HepG2 (cell line): ENCODE measurements around the gene ZMIZ1. TPM values are rescaled to one million over a fixed set of nuclear protein-coding genes. Genes with fewer than 3 reads are reported as not detected.

Source experiments
- HMG20A ChIP-seq: IDR thresholded peaks from 2 replicates; pipeline ENCODE4 v1.6.1; 2016; ENCODE audit warnings: borderline replicate concordance
- ZKSCAN5 ChIP-seq: sonication (generic); formaldehyde crosslinking; IDR thresholded peaks from 2 replicates; pipeline ENCODE4 v1.5.1; 2020; ENCODE audit warnings: mild to moderate bottlenecking, missing genetic modification reagents
- polyA plus RNA-seq, 8 experiments: library from polyadenylated mRNA; depleted of rRNA in 3 of 8; stranded (reverse) in 7 of 8; unstranded in 1 of 8; fragments of >200 nt; fragmentation: Illumina TruSeq in 4 of 8; extraction: Trizol in 4 of 8; gene quantifications; 2 replicates each; pipeline versions ENCODE4 v1.2.1 to v1.2.3, GENCODE V29; 2011 to 2016; ENCODE audit warnings: low read depth in 4 of 8, missing spikeins in 1 of 8, mixed read lengths in 1 of 8; ENCODE audit not compliant: insufficient read depth in 1 of 8
- total RNA-seq, 5 experiments: library from RNA; depleted of rRNA; stranded (reverse); fragments of >200 nt; fragmentation: Illumina TruSeq; extraction: Trizol; gene quantifications; 2 replicates each; pipeline ENCODE4 v1.2.3, GENCODE V29; 2016; ENCODE audit warnings: low read depth in 1 of 5
- TF ChIP-seq, protein P1 (sequence below): sonication (generic); formaldehyde crosslinking; IDR thresholded peaks from 2 replicates; pipeline ENCODE4 v1.5.1; 2020; ENCODE audit warnings: mild to moderate bottlenecking, missing genetic modification reagents, borderline replicate concordance

ZMIZ1 gene
- total and polyA plus RNA-seq, 2 of the 13 experiments (the other 11 are each of a cell fraction or from before 2014, with no cell fraction given) = 5.3 to 10.2 TPM

GRCh38 chr10:79361726-79362397 is 293.1 kb downstream of the ZMIZ1 start (continued):
- TF ChIP-seq, protein P1, sequence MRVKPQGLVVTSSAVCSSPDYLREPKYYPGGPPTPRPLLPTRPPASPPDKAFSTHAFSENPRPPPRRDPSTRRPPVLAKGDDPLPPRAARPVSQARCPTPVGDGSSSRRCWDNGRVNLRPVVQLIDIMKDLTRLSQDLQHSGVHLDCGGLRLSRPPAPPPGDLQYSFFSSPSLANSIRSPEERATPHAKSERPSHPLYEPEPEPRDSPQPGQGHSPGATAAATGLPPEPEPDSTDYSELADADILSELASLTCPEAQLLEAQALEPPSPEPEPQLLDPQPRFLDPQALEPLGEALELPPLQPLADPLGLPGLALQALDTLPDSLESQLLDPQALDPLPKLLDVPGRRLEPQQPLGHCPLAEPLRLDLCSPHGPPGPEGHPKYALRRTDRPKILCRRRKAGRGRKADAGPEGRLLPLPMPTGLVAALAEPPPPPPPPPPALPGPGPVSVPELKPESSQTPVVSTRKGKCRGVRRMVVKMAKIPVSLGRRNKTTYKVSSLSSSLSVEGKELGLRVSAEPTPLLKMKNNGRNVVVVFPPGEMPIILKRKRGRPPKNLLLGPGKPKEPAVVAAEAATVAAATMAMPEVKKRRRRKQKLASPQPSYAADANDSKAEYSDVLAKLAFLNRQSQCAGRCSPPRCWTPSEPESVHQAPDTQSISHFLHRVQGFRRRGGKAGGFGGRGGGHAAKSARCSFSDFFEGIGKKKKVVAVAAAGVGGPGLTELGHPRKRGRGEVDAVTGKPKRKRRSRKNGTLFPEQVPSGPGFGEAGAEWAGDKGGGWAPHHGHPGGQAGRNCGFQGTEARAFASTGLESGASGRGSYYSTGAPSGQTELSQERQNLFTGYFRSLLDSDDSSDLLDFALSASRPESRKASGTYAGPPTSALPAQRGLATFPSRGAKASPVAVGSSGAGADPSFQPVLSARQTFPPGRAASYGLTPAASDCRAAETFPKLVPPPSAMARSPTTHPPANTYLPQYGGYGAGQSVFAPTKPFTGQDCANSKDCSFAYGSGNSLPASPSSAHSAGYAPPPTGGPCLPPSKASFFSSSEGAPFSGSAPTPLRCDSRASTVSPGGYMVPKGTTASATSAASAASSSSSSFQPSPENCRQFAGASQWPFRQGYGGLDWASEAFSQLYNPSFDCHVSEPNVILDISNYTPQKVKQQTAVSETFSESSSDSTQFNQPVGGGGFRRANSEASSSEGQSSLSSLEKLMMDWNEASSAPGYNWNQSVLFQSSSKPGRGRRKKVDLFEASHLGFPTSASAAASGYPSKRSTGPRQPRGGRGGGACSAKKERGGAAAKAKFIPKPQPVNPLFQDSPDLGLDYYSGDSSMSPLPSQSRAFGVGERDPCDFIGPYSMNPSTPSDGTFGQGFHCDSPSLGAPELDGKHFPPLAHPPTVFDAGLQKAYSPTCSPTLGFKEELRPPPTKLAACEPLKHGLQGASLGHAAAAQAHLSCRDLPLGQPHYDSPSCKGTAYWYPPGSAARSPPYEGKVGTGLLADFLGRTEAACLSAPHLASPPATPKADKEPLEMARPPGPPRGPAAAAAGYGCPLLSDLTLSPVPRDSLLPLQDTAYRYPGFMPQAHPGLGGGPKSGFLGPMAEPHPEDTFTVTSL (CRISPR knock-in tag) = no peak
- TF ChIP-seq ZKSCAN5 (CRISPR knock-in tag) (no peak), HMG20A (CRISPR knock-in tag) (no peak)
